ENCODE measurements around the gene FAM20C. TPM values are rescaled to one million over a fixed set of nuclear protein-coding genes. Genes with fewer than 3 reads are reported as not detected.

The FAM20C gene
- polyA plus RNA-seq, 6 donors from 2014 or later: 0.18 TPM; not detected in 5

DNA sequence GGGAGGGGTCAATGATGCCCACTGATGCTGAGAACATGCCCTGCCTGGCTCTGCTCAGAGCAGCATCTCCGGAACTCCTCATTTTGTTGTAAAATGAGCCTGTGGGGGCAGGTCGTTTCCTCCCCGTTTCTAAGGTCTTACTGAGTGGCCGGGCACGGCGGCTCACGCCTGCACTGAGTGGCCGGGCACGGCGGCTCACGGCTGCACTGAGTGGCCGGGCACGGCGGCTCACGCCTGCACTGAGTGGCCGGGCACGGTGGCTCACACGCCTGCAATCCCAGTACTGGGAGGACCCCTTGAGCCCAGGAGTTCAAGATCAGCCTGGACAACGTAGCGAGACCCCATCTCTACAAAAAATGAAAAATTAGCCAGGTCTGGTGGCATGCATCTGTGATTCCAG, 58.6 kb downstream of the FAM20C start:
- no peaks in the 10 kb centered on the region for H3K36me3 Mint-ChIP-seq
- H3K4me1 Mint-ChIP-seq: no peaks in the 10 kb centered on the region
- H3K9me3 Mint-ChIP-seq: no peaks in the 10 kb centered on the region
- no peak overlapping the region for H3K4me3 Mint-ChIP-seq
- no peak for ATAC-seq (ENCODE audit: low read depth in 2 of 2)
- no peak overlapping the region for H3K27ac Mint-ChIP-seq
- no peak for DNase-seq
- H3K27me3 Mint-ChIP-seq: peaks cover 0 to 9% (median 5%) of the 10 kb centered on the region in 3 donors

DNA sequence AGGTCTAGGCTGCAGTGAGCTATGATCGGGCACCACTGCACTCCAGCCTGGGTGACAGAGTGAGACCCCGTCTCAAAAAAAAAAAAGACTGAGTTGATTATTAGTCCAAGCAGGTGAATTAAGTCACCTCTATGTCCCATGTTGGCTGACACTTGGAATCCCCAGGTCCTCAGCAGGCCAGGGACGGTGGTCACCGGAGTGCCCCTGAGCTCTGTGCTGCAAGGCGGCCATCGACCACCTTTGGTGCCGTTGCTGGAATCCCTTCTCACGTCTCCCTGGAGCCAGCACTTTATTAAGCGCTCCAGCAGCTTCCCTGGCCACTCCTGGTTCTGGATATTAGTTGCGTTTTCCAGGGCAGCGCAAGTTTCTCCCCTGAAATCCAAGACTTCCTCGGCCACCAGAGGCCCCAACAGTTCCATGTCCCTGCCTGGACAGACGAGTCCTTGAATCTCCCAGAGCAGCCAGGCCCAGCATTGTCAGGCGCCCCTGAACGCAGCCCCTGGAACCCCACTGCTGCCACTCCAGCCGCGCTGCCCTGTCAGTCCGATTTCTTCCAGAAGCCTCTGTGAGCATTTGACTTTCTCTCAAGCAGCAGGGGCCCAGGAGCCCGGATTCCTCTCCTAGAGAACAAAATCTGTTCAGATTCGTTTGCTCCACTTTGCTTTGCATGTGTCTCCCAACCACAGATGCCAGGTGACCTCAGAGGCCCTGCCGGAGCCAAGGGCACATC, 59.2 kb downstream of the FAM20C start:
- no peak for DNase-seq

DNA sequence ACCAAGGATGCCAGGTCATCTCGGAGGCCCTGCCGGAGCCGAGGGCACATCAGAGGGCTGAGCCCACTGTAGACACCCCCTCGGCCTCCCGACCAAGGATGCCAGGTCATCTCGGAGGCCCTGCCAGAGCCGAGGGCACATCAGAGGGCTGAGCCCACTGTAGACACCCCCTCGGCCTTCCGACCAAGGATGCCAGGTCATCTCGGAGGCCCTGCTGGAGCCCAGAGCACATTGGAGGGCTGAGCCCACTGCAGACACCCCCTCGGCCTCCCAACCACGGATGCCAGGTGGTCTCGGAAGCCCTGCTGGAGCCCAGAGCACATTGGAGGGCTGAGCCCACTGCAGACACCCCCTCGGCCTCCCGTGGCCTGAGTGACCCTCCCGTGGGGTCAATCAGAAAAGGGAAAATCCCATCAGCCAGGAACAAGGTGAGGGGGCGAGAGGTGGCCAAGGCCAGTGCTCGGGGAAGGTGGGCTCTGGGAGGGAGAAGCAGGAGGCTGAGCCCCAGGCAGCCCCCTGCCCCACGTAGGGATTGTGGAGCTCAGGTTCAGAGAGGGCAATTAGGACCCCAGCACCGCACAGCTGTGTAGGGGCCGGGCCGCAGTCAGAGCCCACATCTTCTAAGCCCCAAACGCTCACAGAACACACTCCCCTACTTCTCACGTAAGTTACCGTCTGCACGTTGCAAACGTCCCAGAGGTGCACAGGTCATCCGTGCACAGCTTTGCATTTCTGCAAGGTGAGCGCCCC, 60.0 kb downstream of the FAM20C start:
- Mint-ChIP-seq H3K27ac (no peak overlapping the region), H3K4me3 (no peak overlapping the region), H3K4me1 (no peaks in the 10 kb centered on the region), H3K9me3 (no peaks in the 10 kb centered on the region), H3K27me3 (no peaks in the 10 kb centered on the region), H3K36me3 (no peaks in the 10 kb centered on the region)
- ATAC-seq (ENCODE audit: low read depth in 2 of 2) (no peak), DNase-seq (no peak)

More for the DNA sequence above, 59.2 kb downstream of the FAM20C start:
- no peaks in the 10 kb centered on the region for H3K9me3 Mint-ChIP-seq
- H3K27ac Mint-ChIP-seq: no peak overlapping the region
- no peak for ATAC-seq (ENCODE audit: low read depth in 2 of 2)
- peaks cover 0 to 4% (median 2%) of the 10 kb centered on the region in 3 donors for H3K27me3 Mint-ChIP-seq
- H3K36me3 Mint-ChIP-seq: no peaks in the 10 kb centered on the region
- no peak overlapping the region for H3K4me3 Mint-ChIP-seq
- no peaks in the 10 kb centered on the region for H3K4me1 Mint-ChIP-seq

DNA sequence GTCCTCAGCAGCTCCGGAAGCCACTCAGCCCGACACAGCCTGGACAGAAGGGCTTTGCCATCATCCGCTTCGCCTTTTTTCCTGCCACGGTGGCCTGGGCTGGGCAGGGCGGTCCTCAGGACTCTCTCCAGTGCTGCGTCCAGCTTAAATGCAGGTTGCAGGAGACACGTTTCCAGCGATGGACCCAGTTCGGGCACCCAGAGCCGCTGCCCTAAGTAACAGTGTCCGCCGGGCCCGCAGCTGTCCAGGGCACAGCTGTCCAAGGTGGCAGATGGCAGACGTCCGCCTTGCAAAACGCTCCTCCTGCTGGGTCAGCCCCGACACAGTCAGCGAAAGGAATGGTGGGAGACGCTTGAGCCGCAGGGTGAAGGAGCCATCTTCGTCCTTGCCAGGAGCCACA, 60.6 kb downstream of the FAM20C start:
- ATAC-seq (ENCODE audit: low read depth in 2 of 2): no peak
- H3K4me3 Mint-ChIP-seq: no peak overlapping the region

DNA sequence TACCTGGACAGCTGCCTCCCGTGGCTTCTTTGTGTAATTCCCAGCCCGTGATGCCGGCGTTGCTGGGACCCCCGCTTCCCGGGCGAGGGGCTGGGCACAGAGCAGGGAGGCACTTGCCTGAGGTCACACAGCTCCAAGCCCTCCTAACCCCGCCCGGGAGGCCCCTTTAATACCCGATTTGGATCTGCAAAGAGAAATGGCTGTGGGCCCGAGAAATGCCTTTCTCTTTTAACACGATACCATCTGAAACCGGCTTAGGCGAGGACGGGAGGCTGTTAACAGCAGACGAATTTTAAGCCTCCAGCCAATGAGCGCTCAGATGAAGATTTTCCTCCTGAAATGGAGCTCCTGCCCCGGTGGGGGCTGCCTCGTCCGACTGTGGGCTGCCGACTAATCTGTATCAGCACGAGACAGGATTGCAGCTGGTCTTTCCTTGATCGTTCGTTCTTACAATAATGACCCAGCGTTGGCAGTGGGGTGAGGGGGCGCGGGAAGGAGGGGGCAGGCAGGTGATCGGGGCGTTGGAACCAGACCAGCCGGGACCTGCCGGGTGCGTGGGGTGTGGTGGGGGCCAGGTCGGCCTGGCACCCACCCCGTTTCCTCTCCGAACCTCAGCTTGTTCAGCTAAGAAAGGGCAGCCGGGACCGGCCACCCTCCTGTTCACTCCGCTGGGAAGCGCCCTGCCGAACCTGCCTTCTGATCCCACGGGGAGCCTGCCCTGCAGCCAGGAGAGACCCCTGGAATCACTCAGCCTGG, 61.4 kb downstream of the FAM20C start:
- Mint-ChIP-seq H3K4me1 (no peaks in the 10 kb centered on the region), H3K36me3 (no peaks in the 10 kb centered on the region), H3K4me3 (no peak overlapping the region), H3K9me3 (no peaks in the 10 kb centered on the region), H3K27me3 (no peaks in the 10 kb centered on the region), H3K27ac (no peak overlapping the region)
- ATAC-seq (ENCODE audit: low read depth in 2 of 2) (no peak), DNase-seq (no peak)

More for the DNA sequence above, 60.6 kb downstream of the FAM20C start:
- no peak overlapping the region for H3K27ac Mint-ChIP-seq
- no peak for DNase-seq
- H3K36me3 Mint-ChIP-seq: no peaks in the 10 kb centered on the region
- H3K4me1 Mint-ChIP-seq: no peaks in the 10 kb centered on the region
- no peaks in the 10 kb centered on the region for H3K27me3 Mint-ChIP-seq
- H3K9me3 Mint-ChIP-seq: no peaks in the 10 kb centered on the region

DNA sequence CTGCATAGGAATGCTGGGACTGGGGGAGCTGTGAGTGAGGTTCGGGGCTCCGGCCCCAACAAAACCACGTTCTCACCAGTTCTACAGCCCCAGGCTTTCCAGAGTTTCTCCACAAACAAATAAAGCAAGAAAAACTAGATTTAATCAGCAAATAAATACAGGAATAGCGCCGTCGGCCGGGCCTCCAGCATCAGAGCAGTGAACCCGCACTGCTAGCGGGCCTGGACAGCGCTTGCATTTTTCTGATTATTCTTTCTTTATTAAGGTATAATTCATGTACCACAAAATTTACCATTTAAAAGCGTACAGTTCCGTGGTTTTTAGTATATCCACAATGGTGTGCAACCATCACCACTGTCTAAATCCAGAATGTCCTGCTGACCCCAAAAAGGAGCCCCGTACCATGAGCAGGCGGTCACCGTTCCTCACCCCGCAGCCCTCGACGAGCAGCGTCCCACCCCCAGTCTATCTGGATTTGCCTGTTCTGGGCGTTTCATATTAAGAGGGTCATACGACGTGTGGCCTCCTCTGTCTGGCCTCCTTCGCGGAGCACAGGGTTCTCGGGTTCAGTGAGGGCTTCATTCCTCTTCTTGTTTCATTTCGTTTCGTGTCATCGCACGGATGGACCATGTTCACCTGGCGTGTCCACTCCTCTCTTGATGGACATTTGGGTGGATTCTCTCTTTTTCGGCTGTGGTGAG, 62.1 kb downstream of the FAM20C start:
- no peaks in the 10 kb centered on the region for H3K27me3 Mint-ChIP-seq
- peaks cover 0 to 2% (median 0%) of the 10 kb centered on the region in 7 donors for H3K9me3 Mint-ChIP-seq
- no peak for ATAC-seq (ENCODE audit: low read depth in 2 of 2)
- H3K4me3 Mint-ChIP-seq: no peak overlapping the region
- peaks cover 0 to 4% (median 0%) of the 10 kb centered on the region in 3 donors for H3K4me1 Mint-ChIP-seq
- H3K36me3 Mint-ChIP-seq: no peaks in the 10 kb centered on the region
- no peak for DNase-seq
- no peak overlapping the region for H3K27ac Mint-ChIP-seq

DNA sequence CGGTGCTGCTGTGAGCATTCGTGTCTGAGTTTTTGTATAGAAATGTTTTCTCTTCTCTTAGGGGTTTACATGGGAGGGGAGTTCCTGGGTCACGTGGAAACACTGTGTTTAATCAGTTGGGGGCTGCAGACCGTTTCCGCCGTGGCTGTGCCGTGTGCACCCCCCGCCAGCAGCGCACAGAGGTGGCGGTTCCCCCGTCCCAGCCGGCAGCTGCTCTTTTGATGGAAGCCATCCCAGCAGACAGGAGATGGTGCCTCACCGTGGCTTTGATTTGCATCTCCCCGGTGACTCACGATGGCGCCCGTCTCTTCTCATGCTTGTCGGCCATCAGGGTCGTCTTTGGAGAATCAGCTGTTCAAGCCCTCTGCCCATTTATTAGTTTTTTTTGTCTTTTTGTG, 62.7 kb downstream of the FAM20C start:
- ATAC-seq (ENCODE audit: low read depth in 2 of 2) (no peak), DNase-seq (no peak)
- no peak overlapping the region for H3K4me3 Mint-ChIP-seq
- peaks cover 0 to 4% (median 0%) of the 10 kb centered on the region in 3 donors for H3K4me1 Mint-ChIP-seq
- no peaks in the 10 kb centered on the region for H3K36me3 Mint-ChIP-seq
- H3K27me3 Mint-ChIP-seq: no peaks in the 10 kb centered on the region
- no peak overlapping the region for H3K27ac Mint-ChIP-seq
- H3K9me3 Mint-ChIP-seq: peaks cover 0 to 2% (median 0%) of the 10 kb centered on the region in 7 donors

DNA sequence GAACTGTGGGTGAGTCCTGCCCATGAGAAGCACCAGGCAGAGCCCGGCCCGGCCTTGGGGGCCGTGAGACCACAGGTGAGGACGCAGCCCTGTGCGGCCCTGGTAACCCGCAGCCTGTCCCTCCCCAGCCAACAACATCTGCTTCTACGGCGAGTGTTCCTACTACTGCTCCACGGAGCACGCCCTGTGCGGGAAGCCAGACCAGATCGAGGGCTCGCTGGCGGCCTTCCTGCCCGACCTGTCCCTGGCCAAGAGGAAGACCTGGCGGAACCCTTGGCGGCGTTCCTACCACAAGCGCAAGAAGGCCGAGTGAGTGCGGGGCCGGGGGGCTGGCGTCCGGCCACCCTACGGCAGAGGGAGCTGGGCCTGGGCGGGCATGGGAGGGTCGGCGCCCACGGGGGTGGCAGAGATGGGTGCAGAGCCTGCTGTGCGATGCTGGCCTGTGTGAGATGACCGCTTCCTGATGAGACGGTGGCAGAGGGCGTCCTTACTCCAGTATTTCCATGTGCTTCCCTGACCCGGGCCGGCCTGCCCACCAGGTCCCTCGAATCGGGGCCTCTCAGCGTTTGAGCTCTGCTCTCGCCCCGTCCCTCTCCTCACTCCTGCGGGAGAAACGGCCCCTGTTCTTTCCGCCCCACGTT, 63.5 kb downstream of the FAM20C start:
- ATAC-seq (ENCODE audit: low read depth in 2 of 2) (no peak), DNase-seq (no peak)
- H3K4me1 Mint-ChIP-seq: peaks cover 0 to 4% (median 0%) of the 10 kb centered on the region in 3 donors
- H3K9me3 Mint-ChIP-seq: peaks cover 0 to 2% (median 0%) of the 10 kb centered on the region in 7 donors
- H3K4me3 Mint-ChIP-seq: no peak overlapping the region
- H3K27ac Mint-ChIP-seq: no peak overlapping the region
- H3K27me3 Mint-ChIP-seq: no peaks in the 10 kb centered on the region
- H3K36me3 Mint-ChIP-seq: no peaks in the 10 kb centered on the region

DNA sequence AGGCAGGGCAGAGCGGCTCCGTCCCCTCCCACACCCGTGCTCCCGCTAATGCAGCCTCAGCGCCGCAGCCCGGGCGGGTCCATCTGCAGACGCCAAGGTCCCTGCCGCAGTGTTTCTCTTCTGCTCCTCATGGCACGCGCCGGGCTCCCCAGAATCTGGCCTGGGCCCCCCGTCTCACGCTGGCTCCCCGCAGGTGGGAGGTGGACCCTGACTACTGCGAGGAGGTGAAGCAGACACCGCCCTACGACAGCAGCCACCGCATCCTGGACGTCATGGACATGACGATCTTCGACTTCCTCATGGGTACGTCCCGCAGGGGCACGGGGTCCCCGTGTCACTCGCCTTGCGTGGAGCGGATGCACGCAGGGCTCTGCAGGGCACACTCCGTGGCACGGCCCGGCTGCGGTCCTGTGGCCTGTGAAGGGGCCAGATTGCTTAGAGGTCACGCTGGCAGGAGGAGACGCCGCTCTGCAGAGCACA, 64.1 kb downstream of the FAM20C start:
- Mint-ChIP-seq H3K27me3 (no peaks in the 10 kb centered on the region), H3K36me3 (no peaks in the 10 kb centered on the region), H3K27ac (no peak overlapping the region), H3K4me1 (peaks cover 0 to 4% (median 0%) of the 10 kb centered on the region in 3 donors), H3K4me3 (no peak overlapping the region), H3K9me3 (peaks cover 0 to 2% (median 0%) of the 10 kb centered on the region in 7 donors)
- DNase-seq (no peak), ATAC-seq (ENCODE audit: low read depth in 2 of 2) (no peak)

DNA sequence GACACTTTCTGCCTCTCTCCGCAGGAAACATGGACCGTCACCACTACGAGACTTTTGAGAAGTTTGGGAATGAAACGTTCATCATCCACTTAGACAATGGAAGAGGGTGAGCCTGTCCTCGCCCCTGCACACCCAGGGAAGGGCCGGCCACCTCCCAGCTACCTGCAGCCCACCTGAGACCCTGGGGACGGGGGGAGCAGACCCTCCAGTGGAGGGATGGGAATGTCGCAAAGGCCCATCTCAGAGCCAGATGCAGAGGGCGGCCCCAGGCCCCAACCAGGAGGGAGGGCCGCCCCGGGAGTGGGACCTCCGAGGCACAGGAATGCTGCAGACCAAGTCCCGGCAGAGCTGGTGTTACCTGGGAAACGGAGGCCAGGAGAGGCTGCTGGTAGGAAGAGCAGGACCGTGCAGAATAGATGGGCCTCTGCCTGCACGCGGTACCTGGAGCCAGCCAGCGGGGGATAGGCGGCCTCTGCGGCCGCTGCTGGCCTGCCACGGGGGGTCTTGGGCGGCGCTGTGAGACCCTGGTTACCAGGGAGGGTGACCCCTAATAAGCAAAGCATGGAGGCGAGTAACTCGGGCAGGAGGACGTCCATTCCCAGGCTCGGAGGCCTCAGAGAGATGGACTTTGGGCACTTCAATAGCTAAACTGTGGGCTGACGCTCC, 64.7 kb downstream of the FAM20C start:
- H3K27me3 Mint-ChIP-seq: no peaks in the 10 kb centered on the region
- H3K9me3 Mint-ChIP-seq: peaks cover 0 to 6% (median 1%) of the 10 kb centered on the region in 7 donors
- H3K4me1 Mint-ChIP-seq: peaks cover 0 to 8% (median 4%) of the 10 kb centered on the region in 3 donors

DNA sequence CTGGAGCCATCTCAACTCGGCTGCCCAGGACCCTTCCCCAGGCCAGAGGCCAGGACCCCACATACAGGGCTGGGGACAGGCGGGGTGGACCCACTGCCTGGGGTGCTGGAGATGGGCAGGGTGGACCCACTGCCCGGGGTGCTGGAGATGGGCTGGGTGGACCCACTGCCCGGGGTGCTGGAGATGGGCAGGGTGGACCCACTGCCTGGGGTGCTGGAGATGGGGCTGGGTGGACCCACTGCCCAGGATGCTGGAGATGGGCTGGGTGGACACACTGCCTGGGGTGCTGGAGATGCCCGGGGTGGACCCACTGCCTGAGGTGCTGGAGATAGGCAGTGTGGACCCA, 65.2 kb downstream of the FAM20C start:
- no peaks in the 10 kb centered on the region for H3K27me3 Mint-ChIP-seq
- DNase-seq (no peak), ATAC-seq (ENCODE audit: low read depth in 2 of 2) (no peak)
- H3K4me1 Mint-ChIP-seq: peaks cover 4 to 13% (median 9%) of the 10 kb centered on the region in 3 donors
- no peak overlapping the region for H3K4me3 Mint-ChIP-seq
- no peak overlapping the region for H3K27ac Mint-ChIP-seq
- peaks cover 0 to 11% (median 4%) of the 10 kb centered on the region in 7 donors for H3K9me3 Mint-ChIP-seq
- peaks cover 0 to 10% of the 10 kb centered on the region in 2 donors for H3K36me3 Mint-ChIP-seq

More for the DNA sequence above, 64.7 kb downstream of the FAM20C start:
- peaks cover 0 to 5% of the 10 kb centered on the region in 2 donors for H3K36me3 Mint-ChIP-seq
- no peak for DNase-seq
- ATAC-seq (ENCODE audit: low read depth in 2 of 2): no peak
- H3K27ac Mint-ChIP-seq: no peak overlapping the region
- H3K4me3 Mint-ChIP-seq: no peak overlapping the region

DNA sequence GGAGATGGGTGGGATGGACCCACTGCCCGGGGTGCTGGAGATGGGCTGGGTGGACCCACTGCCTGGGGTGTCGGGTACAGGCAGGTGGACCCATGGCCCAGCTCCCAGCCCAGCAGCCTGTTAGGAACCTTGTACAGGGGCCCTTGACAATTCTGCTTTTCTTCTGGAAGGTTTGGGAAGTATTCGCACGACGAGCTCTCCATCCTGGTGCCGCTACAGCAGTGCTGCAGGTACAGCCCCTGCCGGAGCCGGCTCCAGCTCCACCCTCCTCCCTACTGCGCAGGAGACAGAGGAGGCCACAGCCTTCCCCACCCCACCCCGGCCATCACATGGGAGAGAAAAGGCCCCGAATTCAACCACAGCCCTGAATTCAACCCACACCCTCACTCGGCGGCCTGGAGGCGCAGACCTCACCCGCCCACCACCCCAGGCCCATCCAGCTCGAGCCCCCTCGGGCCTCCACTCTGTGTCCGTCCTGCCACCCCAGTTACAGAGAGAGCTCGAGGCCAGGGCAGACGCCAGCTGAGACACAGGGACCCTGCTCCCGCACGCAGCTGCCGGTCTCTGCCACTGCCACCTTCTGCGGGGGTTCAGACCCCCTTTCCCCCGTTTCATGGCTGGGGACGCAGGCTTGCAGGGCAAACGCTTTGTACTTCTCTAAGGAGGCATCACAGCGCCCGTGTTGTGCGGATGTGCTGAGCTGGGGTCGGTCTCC, 66.3 kb downstream of the FAM20C start:
- ATAC-seq (ENCODE audit: low read depth in 2 of 2): no peak
- peaks cover 4 to 13% (median 9%) of the 10 kb centered on the region in 3 donors for H3K4me1 Mint-ChIP-seq
- no peak for DNase-seq
- H3K9me3 Mint-ChIP-seq: peaks cover 0 to 12% (median 5%) of the 10 kb centered on the region in 7 donors
- H3K4me3 Mint-ChIP-seq: no peak overlapping the region
- H3K27ac Mint-ChIP-seq: no peak overlapping the region
- no peaks in the 10 kb centered on the region for H3K27me3 Mint-ChIP-seq
- peaks cover 0 to 11% of the 10 kb centered on the region in 2 donors for H3K36me3 Mint-ChIP-seq

Data from naive B cell (primary cell).